SIG-M5 treated with dmso at 0.1 percent for 504 hours (cell line): Measurements from ENCODE around the gene NME3.

Experiments
- DNase-seq: peaks from one replicate; lab custom pipeline; 2025; ENCODE audit not compliant: unreplicated experiment; lab: John Stamatoyannopoulos, UW

NME3 gene

GRCh38 chr16:1770328-1771187 is 785 bp downstream of the NME3 start:
- DNase-seq, result no peak

GRCh38 chr16:1769402-1770300 is 1.7 kb downstream of the NME3 start:
- DNase-seq, result no peak

GRCh38 chr16:1768767-1769401 is 2.5 kb downstream of the NME3 start:
- no peak for DNase-seq

- DNase-seq, result no peak
These were observed 3.1 kb downstream of the NME3 start for GRCh38 chr16:1768061-1768766.

- no peak for DNase-seq
These were observed 4.0 kb downstream of the NME3 start for GRCh38 chr16:1767116-1767994.

GRCh38 chr16:1766701-1767100 is 4.6 kb downstream of the NME3 start:
- no peak for DNase-seq

- DNase-seq, result no peak
These were observed 5.1 kb downstream of the NME3 start for GRCh38 chr16:1766231-1766630.

- no peak for DNase-seq
These were observed 5.5 kb downstream of the NME3 start for GRCh38 chr16:1765826-1766225.

- DNase-seq, result no peak
These were observed 6.4 kb downstream of the NME3 start for GRCh38 chr16:1764971-1765370.

GRCh38 chr16:1763521-1764511 is 7.5 kb downstream of the NME3 start:
- no peak for DNase-seq

- DNase-seq, result no peak
These were observed 8.3 kb downstream of the NME3 start for GRCh38 chr16:1762879-1763520.

GRCh38 chr16:1762196-1762878 is 9.0 kb downstream of the NME3 start:
- DNase-seq, result no peak

- DNase-seq, result no peak
These were observed 9.6 kb downstream of the NME3 start for GRCh38 chr16:1761751-1762150.

- DNase-seq, result no peak
These were observed 10.4 kb downstream of the NME3 start for GRCh38 chr16:1760911-1761310.

GRCh38 chr16:1759511-1759910 is 11.8 kb downstream of the NME3 start:
- no peak for DNase-seq

- DNase-seq, result no peak
These were observed 12.4 kb downstream of the NME3 start for GRCh38 chr16:1758923-1759322.

GRCh38 chr16:1757714-1758461 is 13.5 kb downstream of the NME3 start:
- no peak for DNase-seq
